SHP77 (cell line): Measurements from ENCODE around the gene EHD4.
A peak's percentile ranks its signal among the peaks of the same experiment; 100 is the strongest.

Source experiments
- DNase-seq, 2 experiments: peaks; one replicate each; lab custom pipeline; 2025; lab: John Stamatoyannopoulos, UW

EHD4 gene

DNA sequence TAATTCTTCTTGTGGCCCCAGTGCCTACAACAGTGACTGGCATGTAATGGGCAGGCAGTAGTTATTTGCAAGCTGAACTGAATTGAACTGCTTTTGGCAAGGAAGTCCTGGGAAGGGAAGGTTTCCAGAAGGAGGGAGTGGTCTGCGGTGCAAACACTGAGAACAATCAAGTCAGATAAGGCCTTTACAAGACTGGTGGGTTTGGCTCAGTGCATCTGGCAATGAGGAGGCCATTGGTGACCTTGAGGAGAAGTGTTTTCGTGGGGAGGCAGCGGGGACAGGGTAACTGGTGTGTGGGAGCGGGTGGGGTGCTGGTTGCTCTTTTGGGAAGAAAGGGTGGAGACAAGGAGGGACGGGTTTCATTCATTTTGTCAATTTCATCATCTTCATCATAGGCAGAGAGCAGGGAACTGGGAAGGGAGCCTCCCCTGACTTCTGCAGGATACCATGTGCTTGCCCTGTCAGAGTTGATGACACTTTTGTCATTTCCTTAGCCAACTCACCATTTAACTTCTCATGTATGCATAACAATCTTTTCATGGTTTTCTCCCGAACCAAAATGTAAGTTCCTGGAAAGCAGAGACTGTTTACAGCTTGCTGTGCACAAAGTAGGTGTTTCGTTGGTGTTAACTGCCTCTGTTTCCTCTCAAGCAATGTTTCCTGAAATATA lies 8.4 kb upstream of the EHD4 start:
- no peak for DNase-seq

- DNase-seq, result no peak
These were observed 7.3 kb upstream of the EHD4 start for GRCh38 chr15:41979493-41980266.

DNA sequence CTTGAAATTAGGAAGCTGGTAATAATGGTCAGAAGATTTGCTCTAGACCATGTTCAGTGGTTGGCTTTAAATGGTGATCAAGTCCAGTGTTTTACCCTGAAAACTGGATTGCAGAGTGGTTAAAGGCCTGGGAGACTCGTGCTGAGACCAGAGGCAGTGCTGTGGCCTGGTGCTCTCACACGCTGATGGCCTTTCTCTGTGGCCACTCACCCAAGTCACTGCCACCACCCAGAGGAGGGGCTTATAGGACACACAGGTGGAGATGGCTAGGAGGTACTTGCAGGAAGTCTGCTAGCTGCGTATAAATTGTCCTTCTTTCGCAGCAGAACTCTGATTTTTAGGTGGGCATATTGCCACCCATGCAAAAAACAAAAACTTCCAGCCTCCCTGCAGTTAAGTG lies 6.2 kb upstream of the EHD4 start:
- no peak for DNase-seq

DNA sequence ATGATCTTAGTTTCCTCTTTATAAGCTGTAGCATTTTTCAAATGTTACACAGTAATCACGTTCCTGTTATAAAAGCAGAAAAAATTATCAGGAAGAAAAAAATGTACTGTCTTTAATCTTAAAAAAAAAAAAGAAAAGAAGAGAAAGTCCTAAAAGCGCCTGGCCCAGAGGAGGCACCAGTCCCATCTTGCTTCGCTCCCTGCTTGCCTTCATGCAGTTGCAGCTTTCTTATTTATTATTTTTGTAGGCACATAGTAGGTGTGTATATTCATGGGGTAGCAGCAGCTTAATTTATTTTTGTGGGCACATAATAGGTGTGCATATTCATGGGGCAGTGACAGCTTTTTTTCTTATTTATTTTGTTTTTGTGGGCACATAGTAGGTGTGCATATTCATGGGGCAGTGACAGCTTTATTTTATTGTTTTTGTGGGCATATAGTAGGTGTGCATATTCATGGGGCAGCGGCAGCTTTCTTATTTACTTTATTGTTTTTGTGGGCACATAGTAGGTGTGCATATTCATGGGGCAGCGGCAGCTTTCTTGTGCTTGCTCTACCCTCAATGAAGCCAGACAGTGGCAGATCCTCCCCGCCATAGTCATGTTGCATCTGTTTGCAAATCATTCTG lies 5.5 kb upstream of the EHD4 start:
- no peak for DNase-seq

GRCh38 chr15:41975669-41976068 lies 3.3 kb upstream of the EHD4 start:
- no peak for DNase-seq

DNA sequence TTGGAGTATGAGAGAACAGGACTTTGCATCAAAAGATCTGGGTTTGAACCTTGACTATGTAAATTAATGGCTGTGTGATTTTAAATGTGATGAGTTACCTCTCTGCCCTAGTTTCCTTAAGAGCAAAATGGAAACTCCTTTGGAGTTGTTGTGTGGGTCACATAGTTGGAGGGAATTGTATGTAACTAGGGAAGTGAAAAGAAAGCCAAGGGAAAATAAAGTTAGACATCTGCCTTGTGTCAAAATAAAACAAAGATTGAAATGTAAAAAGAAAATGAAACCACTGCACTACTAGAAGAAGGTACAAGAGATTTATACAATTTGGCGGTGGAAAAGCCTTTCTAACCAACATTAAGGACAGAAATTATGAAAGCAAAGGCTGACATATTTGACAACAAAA lies 1.7 kb upstream of the EHD4 start:
- no peak for DNase-seq

- no peak for DNase-seq
These were observed 483 bp downstream of the EHD4 start for GRCh38 chr15:41971895-41972252.

DNA sequence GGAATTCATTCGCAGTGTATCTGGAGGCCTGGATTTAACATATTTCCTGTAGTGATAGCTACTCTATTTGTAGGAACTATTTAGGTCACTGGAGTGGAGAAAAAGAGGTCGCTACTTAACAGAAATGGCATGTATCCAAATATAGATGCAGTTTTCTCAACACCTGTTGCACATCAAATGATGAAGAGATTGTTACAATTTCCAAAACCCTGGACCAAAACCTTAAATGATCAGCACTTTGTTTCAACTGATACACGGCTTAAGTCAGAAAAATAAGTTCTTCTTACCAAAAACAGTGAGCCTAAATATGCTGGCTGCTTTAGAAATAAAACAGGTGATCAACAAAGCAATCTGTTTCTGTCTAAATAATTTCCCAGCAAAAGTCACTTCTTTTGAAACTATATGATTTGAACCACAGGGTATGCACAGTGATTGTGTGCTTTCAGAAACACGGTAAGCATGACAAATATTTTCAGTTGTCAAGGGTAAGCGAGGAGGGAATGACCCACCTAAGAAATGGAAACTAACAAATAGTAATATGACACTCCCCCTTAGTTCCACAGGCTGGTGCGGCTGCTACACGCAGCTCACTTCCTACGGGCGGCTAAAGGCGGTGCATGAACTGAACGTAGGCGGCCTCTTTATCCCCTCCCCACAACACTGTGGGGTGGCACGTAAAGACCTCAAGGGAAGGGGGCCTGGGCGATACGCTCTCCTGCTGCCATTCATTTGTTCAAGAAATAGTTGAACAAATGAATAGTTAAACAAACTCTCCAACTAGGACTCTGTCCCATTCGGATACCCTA lies 1.1 kb downstream of the EHD4 start:
- peak; percentile 18 to 51 for DNase-seq

DNA sequence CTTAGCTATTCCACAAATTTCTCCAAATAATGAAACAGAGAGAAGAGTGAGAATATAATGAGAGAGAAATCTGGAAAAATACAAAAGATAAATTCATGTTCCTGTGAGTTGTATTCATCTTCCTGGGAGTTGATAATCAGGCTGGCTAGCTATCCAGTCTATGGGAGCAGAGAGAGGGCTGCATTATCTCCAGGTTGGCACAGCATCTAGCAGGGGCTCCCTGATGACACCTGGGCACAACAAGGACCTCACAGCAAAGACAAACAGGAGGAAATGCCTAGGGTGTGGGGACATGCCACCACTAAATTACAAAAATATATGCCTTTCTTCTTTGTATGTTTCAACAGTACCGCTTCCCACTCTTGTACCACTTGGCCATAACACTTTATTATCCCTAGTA lies 1.9 kb downstream of the EHD4 start:
- no peak for DNase-seq

- no peak for DNase-seq
These were observed 2.4 kb downstream of the EHD4 start for GRCh38 chr15:41969851-41970431.

DNA sequence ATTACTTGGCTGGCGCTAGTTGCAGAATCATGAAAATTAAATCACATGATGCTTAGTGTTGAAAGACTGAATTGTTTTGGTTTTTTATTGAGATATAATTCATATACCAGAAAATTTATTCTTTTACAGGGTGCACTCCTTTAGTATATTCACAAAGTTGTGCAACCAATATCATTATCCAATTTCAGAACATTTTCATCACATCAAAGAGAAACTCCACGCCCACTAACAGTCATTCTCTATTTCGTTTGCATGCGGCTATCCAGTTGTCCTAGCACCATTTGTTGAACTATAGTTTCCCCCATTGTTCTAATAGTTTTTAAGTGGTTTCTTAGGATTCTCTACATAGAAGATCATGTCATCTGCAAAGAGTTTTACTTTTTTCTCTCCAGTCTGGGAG lies 3.7 kb downstream of the EHD4 start:
- DNase-seq, result no peak

DNA sequence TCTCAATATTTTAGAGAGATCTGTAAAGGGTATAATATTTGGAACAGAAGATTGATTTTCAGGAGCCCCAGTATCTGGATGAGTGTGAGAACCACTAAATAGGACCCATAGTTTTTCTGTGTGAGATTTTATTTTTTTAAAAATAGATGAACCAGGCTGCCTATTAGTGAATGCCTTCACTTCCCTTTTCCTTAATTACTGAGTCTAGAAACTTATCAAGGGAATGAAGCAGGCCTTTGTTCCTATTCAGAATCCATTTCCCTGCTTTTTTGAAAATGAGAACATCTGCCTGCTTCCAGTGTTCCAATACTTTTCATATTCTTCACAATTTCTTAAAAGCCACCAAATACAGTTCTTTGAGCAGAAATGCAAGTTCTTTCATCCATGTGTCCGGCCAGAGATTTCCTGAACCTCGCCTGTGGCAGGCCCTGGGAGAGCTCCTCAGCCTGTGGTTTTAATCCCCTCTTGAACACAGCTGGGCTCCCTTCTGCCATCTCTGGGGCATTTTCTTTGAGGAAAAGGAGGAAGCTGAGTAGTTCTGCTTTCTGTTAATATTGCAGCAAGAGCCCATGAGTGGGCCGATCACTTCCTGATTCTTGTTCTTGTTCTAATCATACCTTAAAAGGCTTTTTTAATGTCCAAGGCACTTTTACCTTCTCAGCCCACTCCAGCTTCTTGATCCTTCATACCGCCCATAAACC lies 4.7 kb downstream of the EHD4 start:
- DNase-seq, result no peak

GRCh38 chr15:41966920-41967465 lies 5.4 kb downstream of the EHD4 start:
- DNase-seq, result no peak

GRCh38 chr15:41966414-41966812 lies 5.9 kb downstream of the EHD4 start:
- no peak for DNase-seq

- no peak for DNase-seq
These were observed 6.6 kb downstream of the EHD4 start for GRCh38 chr15:41965441-41966413.

- DNase-seq, result no peak
These were observed 10.7 kb downstream of the EHD4 start for GRCh38 chr15:41961595-41962202.

DNA sequence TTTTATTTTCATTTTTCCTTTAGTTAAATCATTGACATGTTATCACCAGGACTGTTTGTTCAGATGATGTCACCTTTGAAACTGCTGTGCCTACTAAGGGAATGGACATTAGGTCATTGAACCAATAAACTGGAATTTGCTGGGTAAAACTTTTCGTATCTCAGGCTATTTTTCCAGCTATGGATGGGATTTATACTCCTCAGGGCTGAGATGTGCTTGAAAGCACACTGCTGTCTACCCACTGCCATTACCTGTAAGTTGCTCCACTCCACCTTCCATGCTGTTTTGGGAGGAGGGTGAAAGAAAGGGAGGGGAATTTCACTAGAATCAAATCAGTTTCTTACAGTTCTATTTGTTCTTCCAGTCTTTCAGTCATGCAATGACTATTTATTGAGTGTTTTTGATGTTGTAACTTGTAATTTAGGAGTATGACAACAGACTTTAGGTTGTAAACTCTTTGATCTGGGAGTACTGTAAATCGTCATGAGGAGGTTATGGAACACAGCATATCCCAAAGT lies 11.3 kb downstream of the EHD4 start:
- no peak for DNase-seq

- DNase-seq, result no peak
These were observed 14.3 kb downstream of the EHD4 start for GRCh38 chr15:41958002-41958420.
